Stimulated activated naive CD8-positive, alpha-beta T cell treated with anti-CD3 and anti-CD28 coated beads, Interleukin-15, Interleukin-2, amounts not matched to agents 100 ng/mL and 50 ng/mL, for 24 hours (primary cell): Measurements from ENCODE around the gene APP.

ENCODE experiments used
- H3K27ac Mint-ChIP-seq: one replicate; pipeline ENCODE4 v1.8.0; 2021; ENCODE audit warnings: mild to moderate bottlenecking, mixed read lengths
- H3K27me3 Mint-ChIP-seq: one replicate; pipeline ENCODE4 v1.8.0; 2021; ENCODE audit warnings: mixed read lengths
- H3K36me3 Mint-ChIP-seq: one replicate; pipeline ENCODE4 v1.8.0; 2021; ENCODE audit warnings: low read depth, mixed read lengths
- H3K4me1 Mint-ChIP-seq: one replicate; pipeline ENCODE4 v1.8.0; 2021; ENCODE audit warnings: low read depth, mixed read lengths
- H3K4me3 Mint-ChIP-seq: one replicate; pipeline ENCODE4 v1.8.0; 2021; ENCODE audit warnings: mild to moderate bottlenecking, mixed read lengths
- H3K9me3 Mint-ChIP-seq: one replicate; pipeline ENCODE4 v1.8.0; 2021; ENCODE audit warnings: mixed read lengths

The APP gene

DNA sequence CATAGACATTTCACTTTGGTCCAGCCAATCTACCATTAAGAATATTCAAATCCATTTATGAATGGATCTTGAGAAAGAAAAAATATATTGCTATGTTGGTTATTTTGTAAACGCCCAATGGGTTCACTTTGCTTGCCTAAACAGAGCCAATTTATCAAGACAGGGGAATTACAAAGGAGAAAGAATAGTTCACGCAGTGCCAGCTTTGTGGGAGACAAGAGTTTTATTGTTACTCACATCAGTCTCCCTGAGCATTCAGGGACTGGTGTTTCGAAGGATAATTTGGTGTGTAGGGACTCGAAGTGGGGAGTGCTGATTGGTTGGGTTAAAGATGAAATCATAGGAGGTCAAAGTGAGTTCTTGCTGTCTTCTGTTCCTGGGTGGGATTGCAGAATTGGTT is 300.5 kb downstream of the APP start:
- no peaks in the 10 kb centered on the region for H3K27me3 Mint-ChIP-seq

DNA sequence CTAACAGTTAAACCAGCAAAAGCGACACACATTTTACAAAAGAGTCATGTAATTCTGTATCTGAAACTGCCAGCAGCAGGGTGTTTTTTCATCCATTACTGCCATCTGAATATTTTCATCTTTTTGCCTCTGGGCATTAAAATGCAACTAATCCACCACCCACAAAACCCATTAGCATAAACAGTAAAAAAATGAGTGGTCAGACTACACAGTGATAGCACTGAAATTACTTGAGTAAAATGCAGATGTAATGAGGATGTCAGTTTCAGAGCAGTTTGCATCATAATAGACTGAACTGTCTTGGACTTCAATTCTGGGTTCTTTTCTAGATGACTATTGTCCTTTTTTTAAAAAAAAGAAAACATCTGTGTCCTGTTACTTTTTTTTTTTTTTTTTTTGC is 303.5 kb downstream of the APP start:
- H3K36me3 Mint-ChIP-seq, result no peaks in the 10 kb centered on the region
- no peaks in the 10 kb centered on the region for H3K27me3 Mint-ChIP-seq
- no peaks in the 10 kb centered on the region for H3K9me3 Mint-ChIP-seq
- H3K4me1 Mint-ChIP-seq, result no peaks in the 10 kb centered on the region
- no peak overlapping the region for H3K27ac Mint-ChIP-seq
- H3K4me3 Mint-ChIP-seq, result no peak overlapping the region

More for the DNA sequence above, 300.5 kb downstream of the APP start:
- Mint-ChIP-seq H3K4me1 (no peaks in the 10 kb centered on the region), H3K9me3 (no peaks in the 10 kb centered on the region), H3K36me3 (no peaks in the 10 kb centered on the region), H3K27ac (no peak overlapping the region), H3K4me3 (no peak overlapping the region)

DNA sequence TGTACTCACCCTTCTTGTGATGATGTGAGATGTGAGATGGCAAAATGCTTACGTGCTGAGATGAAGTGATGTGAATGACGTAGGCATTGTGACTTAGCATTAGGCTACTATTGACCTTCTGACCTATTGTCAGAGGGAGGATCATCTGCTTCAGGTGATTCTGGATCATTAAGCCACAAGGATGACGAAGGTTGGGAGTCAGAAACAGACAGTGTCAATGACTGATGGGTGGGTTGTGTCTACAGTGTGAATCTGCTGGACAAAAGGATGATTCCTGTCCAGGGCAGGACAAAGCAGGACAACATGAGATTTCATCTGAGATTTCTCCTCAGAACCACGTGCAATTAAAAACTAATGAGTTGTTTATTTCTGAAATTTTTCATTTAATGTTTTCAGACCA is 306.8 kb downstream of the APP start:
- H3K9me3 Mint-ChIP-seq, result no peaks in the 10 kb centered on the region
- H3K4me1 Mint-ChIP-seq, result no peaks in the 10 kb centered on the region
- H3K36me3 Mint-ChIP-seq, result no peaks in the 10 kb centered on the region
- H3K4me3 Mint-ChIP-seq, result no peak overlapping the region
- H3K27ac Mint-ChIP-seq, result no peak overlapping the region
- H3K27me3 Mint-ChIP-seq, result peaks cover 4% of the 10 kb centered on the region

GRCh38 chr21:25863031-25863430 is 307.5 kb downstream of the APP start:
- Mint-ChIP-seq H3K9me3 (no peaks in the 10 kb centered on the region), H3K36me3 (no peaks in the 10 kb centered on the region), H3K27ac (no peak overlapping the region), H3K4me3 (no peak overlapping the region), H3K4me1 (no peaks in the 10 kb centered on the region), H3K27me3 (peaks cover 4% of the 10 kb centered on the region)

- no peaks in the 10 kb centered on the region for H3K36me3 Mint-ChIP-seq
- H3K27ac Mint-ChIP-seq, result no peak overlapping the region
- no peak overlapping the region for H3K4me3 Mint-ChIP-seq
- H3K4me1 Mint-ChIP-seq, result no peaks in the 10 kb centered on the region
- H3K9me3 Mint-ChIP-seq, result no peaks in the 10 kb centered on the region
- H3K27me3 Mint-ChIP-seq, result peaks cover 4% of the 10 kb centered on the region
These were observed 308.0 kb downstream of the APP start for GRCh38 chr21:25862596-25862995.

GRCh38 chr21:25862112-25862511 is 308.5 kb downstream of the APP start:
- Mint-ChIP-seq H3K27me3 (peaks cover 4% of the 10 kb centered on the region), H3K27ac (no peak overlapping the region), H3K9me3 (no peaks in the 10 kb centered on the region), H3K4me3 (no peak overlapping the region), H3K36me3 (no peaks in the 10 kb centered on the region), H3K4me1 (no peaks in the 10 kb centered on the region)

DNA sequence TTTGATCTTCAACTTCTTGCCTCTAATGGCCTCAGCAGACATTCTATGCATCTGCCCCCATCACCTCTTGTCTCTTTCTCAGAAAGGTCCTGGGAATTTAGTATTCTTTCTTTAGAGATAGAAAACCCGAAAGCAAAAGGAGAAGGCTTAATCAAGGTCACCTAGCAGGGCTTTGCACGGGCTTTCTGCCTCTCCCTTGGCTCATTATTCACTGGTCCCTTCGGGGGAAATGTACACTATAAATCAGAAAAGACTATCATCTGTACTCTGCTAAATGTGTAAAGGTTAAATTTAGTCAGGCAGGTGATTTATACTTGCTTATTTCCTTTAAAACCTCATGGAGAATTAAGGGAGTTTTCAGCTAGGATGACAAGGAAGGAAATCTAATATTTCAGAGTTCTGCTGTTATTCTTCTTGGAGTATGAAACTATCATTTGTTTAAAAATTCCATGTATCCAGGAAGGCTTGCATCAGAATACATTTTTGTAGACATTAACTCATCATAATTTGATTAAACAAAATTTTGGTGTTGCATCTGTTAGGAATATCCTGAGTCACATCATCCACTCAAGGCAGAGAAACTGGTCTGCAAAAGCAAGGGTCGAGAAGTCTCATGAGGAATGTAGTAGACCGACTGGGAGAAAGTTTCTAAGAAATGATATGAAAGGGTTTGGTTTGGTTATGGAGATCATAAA is 311.2 kb downstream of the APP start:
- Mint-ChIP-seq H3K9me3 (no peaks in the 10 kb centered on the region), H3K36me3 (no peaks in the 10 kb centered on the region), H3K27ac (no peak overlapping the region), H3K4me1 (no peaks in the 10 kb centered on the region), H3K27me3 (peaks cover 4% of the 10 kb centered on the region), H3K4me3 (no peak overlapping the region)

GRCh38 chr21:25858325-25858724 is 312.2 kb downstream of the APP start:
- H3K36me3 Mint-ChIP-seq, result no peaks in the 10 kb centered on the region
- H3K4me1 Mint-ChIP-seq, result no peaks in the 10 kb centered on the region
- H3K9me3 Mint-ChIP-seq, result no peaks in the 10 kb centered on the region
- H3K27me3 Mint-ChIP-seq, result peaks cover 4% of the 10 kb centered on the region
- H3K27ac Mint-ChIP-seq, result no peak overlapping the region
- no peak overlapping the region for H3K4me3 Mint-ChIP-seq

- Mint-ChIP-seq H3K9me3 (no peaks in the 10 kb centered on the region), H3K36me3 (no peaks in the 10 kb centered on the region), H3K27ac (no peak overlapping the region), H3K27me3 (peaks cover 4% of the 10 kb centered on the region), H3K4me3 (no peak overlapping the region), H3K4me1 (no peaks in the 10 kb centered on the region)
These were observed 313.1 kb downstream of the APP start for GRCh38 chr21:25857308-25858074.

DNA sequence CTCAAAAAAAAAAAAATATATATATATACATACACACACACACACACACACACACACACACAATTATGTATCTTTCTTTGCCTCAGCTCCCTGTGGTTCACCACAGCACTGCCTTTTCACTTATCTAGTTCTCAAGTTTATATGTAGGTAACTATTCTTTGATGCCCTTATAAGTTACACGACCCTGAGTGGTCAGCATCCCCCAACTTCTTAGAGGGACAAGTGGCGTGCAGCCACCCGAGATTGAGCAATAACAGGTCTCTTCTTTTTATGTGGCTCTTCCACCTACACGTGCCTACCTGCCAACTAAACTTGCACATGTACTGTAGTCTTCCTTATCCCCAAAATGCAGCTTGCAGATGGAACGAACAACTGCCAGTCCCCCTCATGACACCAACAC is 315.0 kb downstream of the APP start:
- H3K36me3 Mint-ChIP-seq, result no peaks in the 10 kb centered on the region
- H3K27ac Mint-ChIP-seq, result no peak overlapping the region
- H3K4me1 Mint-ChIP-seq, result no peaks in the 10 kb centered on the region
- H3K9me3 Mint-ChIP-seq, result no peaks in the 10 kb centered on the region
- no peak overlapping the region for H3K4me3 Mint-ChIP-seq
- peaks cover 4% of the 10 kb centered on the region for H3K27me3 Mint-ChIP-seq

- Mint-ChIP-seq H3K36me3 (no peaks in the 10 kb centered on the region), H3K27ac (no peak overlapping the region), H3K4me1 (no peaks in the 10 kb centered on the region), H3K9me3 (peaks cover 8% of the 10 kb centered on the region), H3K4me3 (no peak overlapping the region), H3K27me3 (no peaks in the 10 kb centered on the region)
These were observed 320.3 kb downstream of the APP start for GRCh38 chr21:25850126-25850842.

DNA sequence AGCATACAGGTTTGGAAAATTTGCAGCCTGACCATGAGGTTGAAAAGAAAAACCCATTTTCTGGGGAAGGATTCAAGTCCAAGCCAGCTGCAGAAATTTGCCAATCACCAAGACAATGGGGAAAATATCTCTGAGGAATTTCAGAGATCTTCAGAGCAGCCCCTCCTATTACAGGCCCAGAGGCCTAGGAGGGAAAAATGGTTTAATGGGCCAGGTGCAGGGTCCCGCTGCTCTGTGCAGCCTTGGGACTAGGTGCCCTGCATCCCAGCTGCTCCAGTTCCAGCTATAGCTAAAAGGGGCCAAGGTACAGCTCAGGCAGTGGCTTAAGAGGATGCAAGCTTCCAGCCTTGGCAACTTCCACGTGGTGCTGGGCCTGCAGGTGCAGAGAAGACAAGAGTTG is 322.3 kb downstream of the APP start:
- Mint-ChIP-seq H3K4me3 (no peak overlapping the region), H3K27me3 (no peaks in the 10 kb centered on the region), H3K27ac (no peak overlapping the region), H3K9me3 (peaks cover 8% of the 10 kb centered on the region), H3K4me1 (no peaks in the 10 kb centered on the region), H3K36me3 (no peaks in the 10 kb centered on the region)

- H3K4me1 Mint-ChIP-seq, result no peaks in the 10 kb centered on the region
- no peaks in the 10 kb centered on the region for H3K27me3 Mint-ChIP-seq
- peaks cover 8% of the 10 kb centered on the region for H3K9me3 Mint-ChIP-seq
- H3K27ac Mint-ChIP-seq, result no peak overlapping the region
- H3K4me3 Mint-ChIP-seq, result no peak overlapping the region
- no peaks in the 10 kb centered on the region for H3K36me3 Mint-ChIP-seq
These were observed 324.8 kb downstream of the APP start for GRCh38 chr21:25845729-25846256.

- Mint-ChIP-seq H3K9me3 (peaks cover 24% of the 10 kb centered on the region), H3K27ac (no peak overlapping the region), H3K36me3 (no peaks in the 10 kb centered on the region), H3K4me3 (no peak overlapping the region), H3K27me3 (no peaks in the 10 kb centered on the region), H3K4me1 (no peaks in the 10 kb centered on the region)
These were observed 327.6 kb downstream of the APP start for GRCh38 chr21:25842925-25843324.

DNA sequence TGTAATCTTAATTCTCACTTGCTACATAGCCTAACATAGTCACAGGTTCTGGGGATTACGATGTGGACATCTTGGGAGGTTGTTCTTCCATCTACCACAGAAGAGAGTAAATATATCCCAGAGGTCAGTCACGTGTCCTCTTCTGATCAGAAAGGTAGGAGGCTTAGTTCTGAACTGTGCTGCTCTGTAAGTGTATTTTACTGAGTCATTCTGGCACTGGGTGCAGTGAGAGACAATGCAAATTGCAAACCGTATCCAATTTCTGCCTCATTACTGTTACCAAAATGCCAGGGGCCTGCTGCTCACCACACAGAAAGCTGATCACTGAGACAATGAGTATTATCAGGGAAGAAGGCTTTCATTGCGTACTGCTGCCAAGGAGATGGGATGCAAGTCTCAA is 331.8 kb downstream of the APP start:
- no peak overlapping the region for H3K4me3 Mint-ChIP-seq
- H3K27ac Mint-ChIP-seq, result no peak overlapping the region
- no peaks in the 10 kb centered on the region for H3K4me1 Mint-ChIP-seq
- H3K36me3 Mint-ChIP-seq, result no peaks in the 10 kb centered on the region
- H3K27me3 Mint-ChIP-seq, result no peaks in the 10 kb centered on the region
- peaks cover 16% of the 10 kb centered on the region for H3K9me3 Mint-ChIP-seq
